Measurements from ENCODE around the gene APMAP.

The APMAP gene, protein sequence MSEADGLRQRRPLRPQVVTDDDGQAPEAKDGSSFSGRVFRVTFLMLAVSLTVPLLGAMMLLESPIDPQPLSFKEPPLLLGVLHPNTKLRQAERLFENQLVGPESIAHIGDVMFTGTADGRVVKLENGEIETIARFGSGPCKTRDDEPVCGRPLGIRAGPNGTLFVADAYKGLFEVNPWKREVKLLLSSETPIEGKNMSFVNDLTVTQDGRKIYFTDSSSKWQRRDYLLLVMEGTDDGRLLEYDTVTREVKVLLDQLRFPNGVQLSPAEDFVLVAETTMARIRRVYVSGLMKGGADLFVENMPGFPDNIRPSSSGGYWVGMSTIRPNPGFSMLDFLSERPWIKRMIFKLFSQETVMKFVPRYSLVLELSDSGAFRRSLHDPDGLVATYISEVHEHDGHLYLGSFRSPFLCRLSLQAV

GRCh38 chr20:24992487-24993205, at the start of gene APMAP:
TSS of gene APMAP (minus strand) at chr20:24992751. CDS start at chr20:24992688, 63 bp downstream.
- TF ChIP-seq CTCF (IDR thresholded peaks at IDR 0.05; ENCODE audit: control insufficient read depth, extremely low read depth, insufficient read depth): no peak
- DNase-seq (ENCODE audit: low read depth): peak; percentile 64
- H3K4me3 ChIP-seq (ENCODE audit: low read depth, low read length): peak within 1 kb of the TSS; percentile 91

GRCh38 chr20:25041813-25042530, 49.4 kb upstream of the APMAP start:
- H3K4me3 ChIP-seq (ENCODE audit: low read depth, low read length): no peak overlapping the region
- no peak for DNase-seq (ENCODE audit: low read depth)
- TF ChIP-seq CTCF (IDR thresholded peaks at IDR 0.05; ENCODE audit: control insufficient read depth, extremely low read depth, insufficient read depth): no peak

- no peak for TF ChIP-seq CTCF (IDR thresholded peaks at IDR 0.05; ENCODE audit: control insufficient read depth, extremely low read depth, insufficient read depth)
- DNase-seq (ENCODE audit: low read depth): peak; percentile 46
- 0 out of 2 replicates have a peak overlapping the region, but pooled peaks have one; percentile 4 for H3K4me3 ChIP-seq (ENCODE audit: low read depth, low read length)
Measured at GRCh38 chr20:25040438-25040831, 47.9 kb upstream of the APMAP start.

DNA sequence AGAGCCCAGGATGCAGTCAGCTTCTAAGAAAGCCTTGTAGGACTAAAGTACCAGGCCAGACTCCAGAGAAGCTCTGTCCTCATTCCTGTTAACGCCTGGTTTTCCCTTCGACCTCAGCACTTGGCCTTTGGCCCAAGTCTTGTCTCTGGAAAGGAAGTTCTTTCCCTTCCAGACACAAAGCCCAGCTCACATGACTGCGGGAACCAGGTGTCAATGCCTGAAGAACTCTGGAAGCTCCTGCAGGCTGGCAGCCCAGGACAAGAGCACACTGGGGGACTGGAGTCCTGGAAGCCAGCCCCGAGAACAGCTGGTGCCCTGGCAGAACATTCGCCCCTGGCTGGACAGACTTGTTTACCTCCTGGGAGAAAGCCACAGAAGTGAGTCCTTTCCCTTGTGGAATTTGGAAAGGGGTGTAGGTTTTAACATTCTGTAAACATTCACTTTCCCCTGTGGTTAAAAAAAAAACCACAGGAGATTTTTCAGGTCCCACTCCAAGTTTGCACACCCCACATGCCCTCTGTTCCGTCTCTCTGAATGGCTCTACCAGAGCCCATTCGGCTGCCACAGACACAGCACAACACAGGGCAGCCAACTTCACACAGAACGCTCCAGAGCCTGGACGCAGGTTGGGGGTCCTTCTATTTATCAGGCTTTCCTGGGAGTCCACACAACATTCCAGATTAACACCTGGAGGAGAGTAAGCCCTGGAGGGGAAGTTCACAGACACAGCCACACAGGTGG, 47.3 kb upstream of the APMAP start:
- no peak for TF ChIP-seq CTCF (IDR thresholded peaks at IDR 0.05; ENCODE audit: control insufficient read depth, extremely low read depth, insufficient read depth)
- peak; percentile 100 for DNase-seq (ENCODE audit: low read depth)
- H3K4me3 ChIP-seq (ENCODE audit: low read depth, low read length): 0 out of 2 replicates have a peak overlapping the region, but pooled peaks have one; percentile 4

GRCh38 chr20:25038591-25039015, 46.1 kb upstream of the APMAP start:
- no peak for TF ChIP-seq CTCF (IDR thresholded peaks at IDR 0.05; ENCODE audit: control insufficient read depth, extremely low read depth, insufficient read depth)
- no peak for DNase-seq (ENCODE audit: low read depth)
- H3K4me3 ChIP-seq (ENCODE audit: low read depth, low read length): no peak overlapping the region

GRCh38 chr20:25038103-25038410, 45.5 kb upstream of the APMAP start:
- TF ChIP-seq CTCF (IDR thresholded peaks at IDR 0.05; ENCODE audit: control insufficient read depth, extremely low read depth, insufficient read depth): no peak
- no peak for DNase-seq (ENCODE audit: low read depth)
- H3K4me3 ChIP-seq (ENCODE audit: low read depth, low read length): no peak overlapping the region

All from LNCaP clone FGC (cell line).